IMR-90 (cell line): Measurements from ENCODE around the gene CALD1.

Source experiments
- CTCF ChIP-seq: conservative IDR thresholded peaks from 2 replicates; pipeline ENCODE4 v1.5.1; 2012; ENCODE audit warnings: mild to moderate bottlenecking, low read depth, low read length, improper control_type of control experiment
- NFE2L2 ChIP-seq: fragments of 150-350 bp; IDR thresholded peaks from 2 replicates; pipeline ENCODE4 v1.6.1; 2016; ENCODE audit warnings: low read depth, mild to moderate bottlenecking, low read length

GRCh38 chr7:134899729-134900128 lies 120.3 kb downstream of the CALD1 start:
- TF ChIP-seq CTCF (no peak), NFE2L2 (no peak)
